ENCODE results near the gene ZFYVE21. TPM values are rescaled to one million over a fixed set of nuclear protein-coding genes. Genes with fewer than 3 reads are reported as not detected.

Gene ZFYVE21
- total and polyA plus RNA-seq, 10 donors: 21.8 to 71.1 (median 46.0) TPM

DNA sequence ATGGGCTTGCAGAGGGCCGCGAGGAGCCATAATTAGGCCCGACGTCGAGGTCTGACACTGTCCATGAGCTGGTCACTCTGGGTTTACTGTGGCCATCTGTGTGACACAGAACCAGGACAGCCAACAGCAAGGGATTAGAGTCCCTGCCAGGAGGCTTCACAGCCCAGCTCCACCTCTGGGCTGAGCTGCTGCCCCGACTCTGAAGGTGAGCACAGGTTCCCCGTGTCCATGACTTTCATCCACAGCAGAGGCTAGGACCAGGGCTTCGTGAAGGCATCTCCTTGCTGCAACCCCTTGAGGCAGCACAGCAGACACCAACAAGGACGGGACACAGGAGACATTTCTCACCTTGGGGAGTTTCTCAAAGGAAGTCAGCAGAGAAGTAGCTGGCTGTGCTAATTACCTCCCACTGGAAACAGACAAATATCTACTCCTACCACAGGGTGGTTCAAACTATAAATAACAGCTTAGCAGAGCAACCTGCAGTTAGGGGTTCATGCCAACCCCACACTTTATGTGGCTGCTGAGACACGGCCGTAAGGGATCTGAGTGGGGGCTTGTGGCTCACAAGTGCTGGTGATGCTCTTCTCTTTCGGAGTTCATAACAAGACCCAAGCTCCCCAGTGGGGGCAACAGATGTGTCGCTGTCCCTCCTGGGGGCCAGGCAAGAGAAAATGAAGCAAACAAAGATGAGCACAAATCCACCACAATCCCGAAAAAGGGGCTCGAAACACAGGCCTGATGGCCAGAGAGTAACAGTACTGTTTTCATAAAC lies 29.2 kb downstream of the ZFYVE21 start:
- 76 to 91% (median 86%) methylated on average over 13 to 15 of the region's 15 CpGs for WGBS, 5 donors
- DNase-seq: peak; percentile 56
- Histone ChIP-seq H3K4me1 (peaks cover 6 to 34% (median 19%) of the 10 kb centered on the region in 6 donors), H3K36me3 (peaks cover 0 to 94% (median 18%) of the 10 kb centered on the region in 6 donors), H3K27me3 (replicated peaks in 1 of 7) (no peaks in the 10 kb centered on the region), H3K27ac (no peak overlapping the region), H3K4me3 (no peak overlapping the region), H3K9me3 (no peaks in the 10 kb centered on the region)
- intact Hi-C loops (cut with DNase I; ENCODE audit: low total_unique reads): no loop called here
- no peak for TF ChIP-seq CTCF (IDR thresholded peaks at IDR 0.05 in 8 of 11, conservative IDR thresholded peaks at IDR 0.05 in 3 of 11)
- TF ChIP-seq POLR2AphosphoS5 (IDR thresholded peaks at IDR 0.05): peak in 1 of 3 donors; percentile 10
- no peak for TF ChIP-seq POLR2A (IDR thresholded peaks at IDR 0.05)

DNA sequence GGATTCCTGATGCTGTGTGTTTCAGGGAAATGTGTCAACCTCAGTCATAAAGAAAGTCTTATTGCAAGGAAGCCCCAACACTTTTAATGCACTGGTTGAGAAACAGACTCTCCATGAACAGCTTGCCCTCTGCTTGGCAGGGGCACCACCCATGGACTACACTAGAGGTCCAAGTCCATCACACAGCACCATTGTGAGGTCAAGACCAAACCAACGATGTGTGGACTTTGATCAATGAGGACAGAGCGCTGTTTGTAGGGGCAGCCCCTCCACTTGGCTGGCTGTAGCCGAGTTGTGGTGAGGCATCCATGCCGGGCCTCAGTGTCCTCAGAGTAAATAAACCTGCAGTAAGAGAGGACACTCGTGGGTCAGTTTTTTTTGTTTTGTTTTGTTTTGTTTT lies 29.8 kb downstream of the ZFYVE21 start:
- intact Hi-C loops (cut with DNase I; ENCODE audit: low total_unique reads): no loop called here
- peaks cover 0 to 93% (median 15%) of the 10 kb centered on the region in 6 donors for H3K36me3 ChIP-seq
- H3K27ac ChIP-seq: no peak overlapping the region
- H3K9me3 ChIP-seq: no peaks in the 10 kb centered on the region
- DNase-seq: peak; percentile 19
- TF ChIP-seq POLR2AphosphoS5 (IDR thresholded peaks at IDR 0.05): no peak
- TF ChIP-seq CTCF (IDR thresholded peaks at IDR 0.05 in 8 of 11, conservative IDR thresholded peaks at IDR 0.05 in 3 of 11): no peak
- TF ChIP-seq POLR2A (IDR thresholded peaks at IDR 0.05): no peak
- 83 to 89% (median 87%) methylated on average over 5 of the region's 5 CpGs for WGBS, 5 donors
- H3K4me3 ChIP-seq: no peak overlapping the region
- H3K27me3 ChIP-seq (replicated peaks in 1 of 7): no peaks in the 10 kb centered on the region
- peaks cover 6 to 34% (median 19%) of the 10 kb centered on the region in 6 donors for H3K4me1 ChIP-seq

GRCh38 chr14:103746701-103747100 lies 31.1 kb downstream of the ZFYVE21 start:
- H3K9me3 ChIP-seq: no peaks in the 10 kb centered on the region
- H3K4me1 ChIP-seq: peaks cover 3 to 21% (median 13%) of the 10 kb centered on the region in 6 donors
- peak; percentile 49 for DNase-seq
- H3K4me3 ChIP-seq: no peak overlapping the region
- intact Hi-C loops (cut with DNase I; ENCODE audit: low total_unique reads): no loop called here
- H3K36me3 ChIP-seq: peaks cover 0 to 99% (median 16%) of the 10 kb centered on the region in 6 donors
- WGBS, 5 donors: 86 to 94% (median 90%) methylated on average over 9 to 10 of the region's 10 CpGs
- H3K27ac ChIP-seq: no peak overlapping the region
- no peak for TF ChIP-seq POLR2A (IDR thresholded peaks at IDR 0.05)
- TF ChIP-seq POLR2AphosphoS5 (IDR thresholded peaks at IDR 0.05): no peak
- no peaks in the 10 kb centered on the region for H3K27me3 ChIP-seq (replicated peaks in 1 of 7)

DNA sequence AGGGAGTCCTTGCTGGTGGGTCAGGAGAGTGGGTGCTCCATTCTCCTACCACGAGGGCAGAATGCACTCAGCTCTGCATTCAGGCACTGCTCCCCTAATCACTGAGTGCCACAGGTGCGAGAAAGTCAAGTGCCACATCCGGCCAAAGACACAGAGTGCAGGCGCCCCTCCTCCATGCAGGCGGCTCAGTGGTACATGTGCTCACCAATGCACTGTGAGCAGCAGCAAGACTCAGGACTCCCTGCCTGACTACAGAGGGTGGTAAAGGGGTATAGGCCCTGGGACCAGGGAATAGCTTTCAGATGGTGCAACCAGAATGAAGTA lies 32.9 kb downstream of the ZFYVE21 start:
- peaks cover 0 to 94% (median 19%) of the 10 kb centered on the region in 6 donors for H3K36me3 ChIP-seq
- TF ChIP-seq CTCF (IDR thresholded peaks at IDR 0.05 in 8 of 11, conservative IDR thresholded peaks at IDR 0.05 in 3 of 11) (no peak), POLR2A (IDR thresholded peaks at IDR 0.05) (no peak), POLR2AphosphoS5 (IDR thresholded peaks at IDR 0.05) (peak in 2 of 3 donors; percentile 20 to 49)
- H3K9me3 ChIP-seq: no peaks in the 10 kb centered on the region
- WGBS, 5 donors: 43 to 72% (median 67%) methylated on average over 2 to 5 of the region's 5 CpGs
- peak overlapping the region in 3 of 8 donors; percentile 2 to 41 (median 33) for H3K27ac ChIP-seq
- DNase-seq: peak; percentile 86
- intact Hi-C loops (cut with DNase I; ENCODE audit: low total_unique reads): no loop called here
- peaks cover 0 to 15% (median 9%) of the 10 kb centered on the region in 6 donors for H3K4me1 ChIP-seq
- no peak overlapping the region for H3K4me3 ChIP-seq
- no peaks in the 10 kb centered on the region for H3K27me3 ChIP-seq (replicated peaks in 1 of 7)

Measured in spleen (tissue), 11 donors.